Measurements from ENCODE around the gene EN1.
A peak's percentile ranks its signal among the peaks of the same experiment; 100 is the strongest.

Gene EN1

GRCh38 chr2:118846953-118847761, at the start of gene EN1:
Gene EN1 (minus strand): TSS chr2:118847648. CDS start chr2:118847167, 481 bp downstream.
- DNase-seq = no peak

DNA sequence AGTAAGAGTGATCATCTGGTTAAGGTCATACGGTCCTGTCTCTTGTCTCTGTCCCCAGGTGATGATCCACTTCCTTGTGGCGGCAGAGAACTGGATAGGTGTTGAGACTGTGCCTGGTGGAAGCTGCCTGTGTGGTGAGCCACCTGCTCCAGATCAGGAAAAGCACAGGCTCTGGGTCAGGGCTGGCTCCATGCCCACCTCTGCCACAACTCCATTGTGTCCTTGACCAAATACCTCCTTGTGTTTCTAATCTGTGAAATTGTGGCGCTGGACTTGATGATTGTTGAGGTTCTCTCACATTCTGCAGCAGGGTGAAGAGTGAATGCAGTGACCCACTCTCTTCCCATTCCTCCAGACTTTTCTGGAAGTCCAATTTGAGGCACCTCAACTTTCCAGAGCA, 45.7 kb upstream of the EN1 start:
- DNase-seq = no peak

- no peak for DNase-seq
Measured at GRCh38 chr2:118889995-118890394, 42.5 kb upstream of the EN1 start.

- no peak for DNase-seq
Measured at GRCh38 chr2:118883792-118884191, 36.3 kb upstream of the EN1 start.

- peak; percentile 10 to 65 for DNase-seq
Measured at GRCh38 chr2:118882693-118883336, 35.4 kb upstream of the EN1 start.

GRCh38 chr2:118881490-118882129, 34.2 kb upstream of the EN1 start:
- DNase-seq = peak in 1 of 2 experiments; percentile 38

GRCh38 chr2:118880501-118880900, 33.1 kb upstream of the EN1 start:
- DNase-seq = no peak

DNA sequence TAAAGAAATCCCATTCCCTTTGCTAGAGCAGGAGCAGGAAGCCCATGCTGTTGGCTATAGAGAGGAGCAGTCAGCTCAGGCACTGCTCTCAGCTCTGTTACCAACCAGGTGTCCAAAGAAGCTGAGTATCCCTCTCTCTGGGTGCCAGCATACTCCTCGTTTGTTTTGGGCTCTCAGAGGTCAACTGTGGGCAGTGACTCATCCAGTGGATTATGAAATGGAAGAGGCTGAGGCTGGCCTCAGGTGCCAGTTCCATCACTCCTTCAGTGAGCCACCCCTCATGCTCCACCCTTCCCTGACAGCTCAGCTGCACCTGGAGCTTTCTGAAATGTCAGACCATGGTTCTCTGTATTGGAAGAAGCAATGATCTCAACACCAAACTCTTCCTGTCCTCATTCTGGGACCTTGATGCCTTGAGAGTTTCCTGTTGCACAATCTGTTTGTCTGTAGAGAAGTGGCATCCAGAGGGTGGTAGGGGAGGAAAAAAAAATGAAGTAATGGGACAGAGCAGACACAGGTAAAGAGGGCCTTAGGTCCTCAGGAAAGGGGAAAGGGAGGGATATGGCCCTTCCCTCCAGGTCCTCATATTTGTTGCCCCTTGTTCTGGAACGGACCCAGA, 31.2 kb upstream of the EN1 start:
- DNase-seq = no peak

- DNase-seq = no peak
Measured at GRCh38 chr2:118875318-118875717, 27.9 kb upstream of the EN1 start.

DNA sequence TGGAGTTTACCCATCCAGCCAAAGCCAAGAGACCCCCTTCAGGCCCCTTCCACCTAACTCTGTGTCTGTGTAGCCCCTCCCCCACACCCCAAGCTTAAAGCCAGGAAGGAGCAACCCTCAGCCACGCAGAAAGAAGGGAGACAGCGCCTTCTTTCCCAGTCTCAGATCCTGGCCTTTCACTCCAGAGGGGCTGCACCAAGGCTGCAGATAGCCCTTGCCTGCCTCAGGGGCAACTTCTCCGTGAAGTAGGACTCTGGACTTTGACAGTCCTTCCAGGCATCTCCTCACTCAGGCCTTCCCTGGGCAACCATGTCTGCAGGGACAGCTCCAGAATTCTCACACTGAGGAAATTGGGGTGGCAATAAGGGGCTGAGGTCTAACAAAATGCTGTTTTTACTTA, 26.9 kb upstream of the EN1 start:
- no peak for DNase-seq

DNA sequence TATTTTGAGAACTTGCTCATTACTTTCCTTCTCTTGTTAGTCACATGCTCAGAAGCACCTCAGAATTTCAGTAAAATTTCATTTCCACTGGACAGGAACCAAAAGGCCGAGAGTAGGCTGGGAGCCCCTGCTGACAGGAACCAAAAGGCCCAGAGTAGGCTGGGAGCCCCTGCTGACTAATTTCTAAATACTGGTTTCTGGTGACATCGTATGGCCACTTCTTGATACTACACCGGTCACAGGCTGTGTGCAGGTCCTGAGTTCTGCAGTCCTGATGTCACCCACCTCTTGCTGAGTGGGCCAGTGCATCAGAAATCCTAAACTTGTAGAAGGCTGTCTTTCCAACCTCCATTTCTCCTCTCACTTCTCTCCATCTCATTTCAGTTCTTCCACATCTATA, 17.7 kb upstream of the EN1 start:
- DNase-seq = peak in 1 of 2 experiments; percentile 59

GRCh38 chr2:118864207-118864606, 16.8 kb upstream of the EN1 start:
- no peak for DNase-seq

- no peak for DNase-seq
Measured at GRCh38 chr2:118861731-118862130, 14.3 kb upstream of the EN1 start.

GRCh38 chr2:118861242-118861641, 13.8 kb upstream of the EN1 start:
- no peak for DNase-seq

DNA sequence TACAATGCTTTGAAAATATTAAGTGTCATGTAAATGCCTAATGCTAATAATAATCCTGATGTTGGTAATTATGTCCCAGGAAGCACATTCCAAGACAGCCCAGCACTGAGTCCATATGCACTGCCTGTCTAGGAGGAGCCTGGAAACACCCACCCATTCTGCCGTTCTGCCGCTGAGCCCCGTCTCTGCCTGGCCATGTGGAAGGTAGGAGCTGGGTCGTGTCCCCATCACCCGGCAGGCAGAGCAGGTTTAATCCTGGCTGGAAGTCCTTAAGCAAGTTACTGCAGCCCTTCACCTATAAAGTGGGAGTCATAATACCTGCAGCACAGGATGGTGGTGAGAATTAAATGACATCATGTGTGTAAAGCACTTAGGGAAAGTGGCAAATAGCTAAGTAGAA, 13.1 kb upstream of the EN1 start:
- DNase-seq = no peak

GRCh38 chr2:118859157-118859770, 11.8 kb upstream of the EN1 start:
- DNase-seq = no peak

DNA sequence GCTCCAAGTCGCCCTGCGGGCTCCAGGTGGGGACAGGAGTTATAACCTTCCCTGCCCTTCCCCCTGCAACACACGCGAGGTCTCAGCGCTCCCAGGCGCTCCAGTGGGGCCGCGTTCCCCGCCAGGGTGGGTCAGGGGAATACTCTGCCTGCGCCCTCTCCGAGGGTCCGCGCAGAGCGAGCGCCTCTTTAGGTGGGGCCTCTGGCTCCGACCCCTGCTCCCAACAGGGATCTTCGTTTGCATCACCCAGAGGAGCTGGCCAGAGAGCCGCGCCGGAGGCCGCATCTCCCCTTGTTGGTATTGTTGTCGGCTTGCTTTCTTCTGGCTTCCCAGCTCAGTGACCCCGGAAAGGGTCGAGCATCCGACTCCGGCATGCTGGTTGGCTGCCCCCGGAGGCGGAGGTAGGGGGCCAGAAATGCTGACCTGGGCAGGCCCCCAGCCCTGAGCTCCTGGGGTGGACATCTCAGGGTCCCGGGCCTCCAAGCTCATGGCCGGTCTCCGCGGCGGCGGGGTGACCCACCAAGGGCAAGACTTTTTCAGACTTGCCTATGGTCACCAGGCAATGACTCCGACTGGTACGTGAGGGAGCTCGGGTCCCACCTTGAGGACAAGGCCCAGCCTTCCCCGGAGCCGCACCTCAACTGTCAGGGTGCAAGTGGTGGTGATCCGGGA, 11.2 kb upstream of the EN1 start:
- DNase-seq = no peak

DNA sequence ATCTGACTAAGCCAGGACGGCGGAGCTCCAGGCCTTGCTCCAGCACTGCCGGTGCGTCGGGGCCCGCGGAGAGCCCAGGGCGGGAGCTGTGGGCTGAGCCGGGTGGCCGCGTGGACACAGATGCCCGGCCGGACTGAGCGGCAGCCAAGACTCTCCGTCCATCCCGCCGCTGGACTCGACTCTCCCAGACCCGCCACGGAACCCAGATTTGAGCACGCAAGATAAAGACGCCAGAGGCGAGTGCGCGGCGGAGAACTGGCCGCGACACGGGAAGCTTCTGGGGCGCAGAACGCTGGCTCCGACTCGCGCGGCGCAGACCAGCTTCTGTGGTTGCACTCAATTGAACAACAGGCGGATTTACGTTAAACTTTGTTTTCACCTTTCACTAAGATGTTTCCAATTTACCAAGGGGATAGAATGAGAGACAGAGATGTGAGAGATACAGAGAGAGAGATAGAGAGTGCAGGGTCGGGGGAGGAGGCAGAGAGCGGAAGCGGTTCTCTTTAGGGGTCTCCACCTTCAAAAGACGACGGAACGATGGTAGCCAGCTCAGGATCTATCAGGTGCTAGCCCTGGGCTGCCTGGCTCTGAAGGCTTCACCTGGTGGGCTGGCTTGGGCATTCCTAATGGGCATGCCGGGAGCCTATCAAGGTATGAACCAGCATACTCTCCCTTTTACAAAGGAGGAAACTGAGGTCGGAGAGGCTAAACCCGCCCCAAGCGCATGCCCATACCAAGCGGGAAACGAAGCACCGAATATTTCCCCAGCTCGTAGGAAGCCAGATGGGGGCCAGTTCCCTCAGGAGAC, 10.4 kb upstream of the EN1 start:
- DNase-seq = no peak

GRCh38 chr2:118856978-118857676, 9.7 kb upstream of the EN1 start:
- DNase-seq = no peak

- no peak for DNase-seq
Measured at GRCh38 chr2:118856330-118856977, 9.0 kb upstream of the EN1 start.
